ENCODE results near the gene MPDU1.
A peak's percentile ranks its signal among the peaks of the same experiment; 100 is the strongest.

Gene MPDU1

GRCh38 chr17:7560172-7561027 lies 23.3 kb upstream of the MPDU1 start:
- peak; percentile 63 to 81 (median 70) for DNase-seq

- peak; percentile 87 to 92 (median 90) for DNase-seq
These were observed 22.6 kb upstream of the MPDU1 start for GRCh38 chr17:7561028-7561575.

GRCh38 chr17:7561589-7562207 lies 22.0 kb upstream of the MPDU1 start, which contains the start of gene SENP3:
SENP3 (plus strand) TSS chr17:7561919; CDS start chr17:7563077, 1,158 bp downstream.
- DNase-seq: peak; percentile 95 to 98 (median 98)

- DNase-seq: no peak
These were observed 21.4 kb upstream of the MPDU1 start for GRCh38 chr17:7562208-7562605.

- no peak for DNase-seq
These were observed 20.4 kb upstream of the MPDU1 start for GRCh38 chr17:7563115-7563869.

GRCh38 chr17:7569571-7569970 lies 14.1 kb upstream of the MPDU1 start:
- DNase-seq: peak in 2 of 3 donors; percentile 37 to 39

GRCh38 chr17:7570351-7570750 lies 13.3 kb upstream of the MPDU1 start:
- no peak for DNase-seq

- no peak for DNase-seq
These were observed 11.4 kb upstream of the MPDU1 start for GRCh38 chr17:7572338-7572587.

- DNase-seq: peak; percentile 99 to 100 (median 100)
These were observed 10.9 kb upstream of the MPDU1 start for GRCh38 chr17:7572588-7573323.

- DNase-seq: peak; percentile 93 to 97 (median 95)
These were observed 10.2 kb upstream of the MPDU1 start for GRCh38 chr17:7573324-7574080.

- DNase-seq: peak in 1 of 3 donors; percentile 33
These were observed 9.3 kb upstream of the MPDU1 start for GRCh38 chr17:7574176-7574953.

- DNase-seq: peak in 1 of 3 donors; percentile 33
These were observed 8.2 kb upstream of the MPDU1 start for GRCh38 chr17:7575481-7575883.

- DNase-seq: no peak
These were observed 7.7 kb upstream of the MPDU1 start for GRCh38 chr17:7575959-7576358.

- no peak for DNase-seq
These were observed 7.2 kb upstream of the MPDU1 start for GRCh38 chr17:7576432-7576937.

GRCh38 chr17:7577327-7578199 lies 6.1 kb upstream of the MPDU1 start:
- no peak for DNase-seq

- peak; percentile 95 to 99 (median 98) for DNase-seq
These were observed 4.4 kb upstream of the MPDU1 start, which contains the start of gene CD68 for GRCh38 chr17:7579001-7579833. CD68 (plus strand) TSS chr17:7579638; CDS start chr17:7579678, 40 bp downstream.

- DNase-seq: peak; percentile 48 to 64 (median 49)
These were observed 3.6 kb upstream of the MPDU1 start for GRCh38 chr17:7579834-7580603.
